HG03521 (cell line): ENCODE data around the gene TRMT10A.

Experiments
- ATAC-seq: cut with Tn5 transposase; IDR thresholded peaks from one replicate; pipeline ENCODE4 v1.9.1; 2021; ENCODE audit warnings: mild to moderate bottlenecking, moderate library complexity; ENCODE audit not compliant: unreplicated experiment

TRMT10A gene, protein sequence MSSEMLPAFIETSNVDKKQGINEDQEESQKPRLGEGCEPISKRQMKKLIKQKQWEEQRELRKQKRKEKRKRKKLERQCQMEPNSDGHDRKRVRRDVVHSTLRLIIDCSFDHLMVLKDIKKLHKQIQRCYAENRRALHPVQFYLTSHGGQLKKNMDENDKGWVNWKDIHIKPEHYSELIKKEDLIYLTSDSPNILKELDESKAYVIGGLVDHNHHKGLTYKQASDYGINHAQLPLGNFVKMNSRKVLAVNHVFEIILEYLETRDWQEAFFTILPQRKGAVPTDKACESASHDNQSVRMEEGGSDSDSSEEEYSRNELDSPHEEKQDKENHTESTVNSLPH

GRCh38 chr4:99563310-99564186 lies at the start of gene TRMT10A:
TRMT10A (minus strand) TSS chr4:99564039; CDS start chr4:99559338, 4,701 bp downstream.
- peak; percentile 90 for ATAC-seq

- ATAC-seq = no peak
Observed at GRCh38 chr4:99612704-99613103, 48.9 kb upstream of the TRMT10A start.

DNA sequence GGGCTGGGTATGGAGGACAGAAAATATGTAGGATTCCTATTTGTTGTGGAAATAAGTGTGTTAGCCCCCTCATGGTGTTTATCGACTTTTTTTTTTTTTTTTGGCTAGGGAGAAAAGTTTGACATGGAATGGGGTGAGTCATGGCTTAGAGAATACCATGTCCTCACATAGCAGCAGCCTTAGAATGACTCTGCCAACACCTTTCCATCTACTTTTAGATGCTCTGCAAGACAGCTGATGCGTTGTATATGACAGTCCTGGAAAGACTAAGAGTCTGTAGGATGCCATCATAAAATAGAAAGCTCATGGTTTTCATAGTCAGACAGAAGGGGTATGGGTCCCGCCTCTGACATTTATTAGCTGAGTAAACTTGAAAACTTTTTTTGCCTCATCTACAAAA lies 48.4 kb upstream of the TRMT10A start:
- ATAC-seq = no peak

DNA sequence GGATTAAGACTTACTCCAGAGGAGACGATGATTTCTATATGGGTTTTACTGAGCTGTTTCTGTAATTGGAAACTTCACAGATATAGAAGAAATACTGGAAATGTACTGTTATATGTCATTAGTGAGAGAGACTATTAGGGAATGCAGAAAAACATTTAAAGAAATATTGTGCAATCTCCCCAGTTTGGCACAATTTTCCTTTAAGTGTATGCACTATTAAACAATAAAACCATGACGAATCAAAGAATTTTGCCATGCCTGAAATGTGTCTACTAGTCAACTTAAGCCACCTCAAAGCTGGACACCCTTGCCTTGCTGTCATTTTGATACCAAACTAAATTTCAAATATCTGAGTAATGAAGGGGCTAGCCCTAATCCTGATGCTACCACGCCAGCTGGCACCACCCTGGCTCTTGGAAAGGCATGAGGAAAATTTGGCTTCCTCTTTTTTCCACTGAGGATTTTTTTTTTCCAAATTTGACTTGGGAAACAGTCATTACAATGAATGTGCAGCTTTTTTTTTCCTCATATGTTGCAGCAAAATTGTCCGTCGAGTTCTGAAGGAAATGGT lies 46.9 kb upstream of the TRMT10A start:
- ATAC-seq = no peak

DNA sequence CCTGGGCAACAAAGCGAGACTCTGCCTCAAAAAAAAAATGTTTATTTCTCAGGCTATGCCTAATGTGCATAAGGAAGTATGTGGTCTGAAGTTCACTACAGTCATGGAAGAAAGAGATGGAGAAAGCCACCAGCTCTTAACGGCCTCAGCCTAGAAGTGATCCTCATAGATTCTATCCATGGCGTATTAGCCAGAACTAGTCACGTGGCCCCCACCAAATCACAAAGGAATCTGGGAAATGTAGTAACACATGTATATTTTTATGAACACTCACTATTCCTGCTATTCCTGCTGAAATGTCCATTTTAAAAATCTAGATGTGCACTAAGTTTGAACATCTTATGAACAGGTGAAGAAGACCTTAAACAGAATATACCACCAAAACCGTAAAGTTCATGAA lies 44.6 kb upstream of the TRMT10A start:
- no peak for ATAC-seq

DNA sequence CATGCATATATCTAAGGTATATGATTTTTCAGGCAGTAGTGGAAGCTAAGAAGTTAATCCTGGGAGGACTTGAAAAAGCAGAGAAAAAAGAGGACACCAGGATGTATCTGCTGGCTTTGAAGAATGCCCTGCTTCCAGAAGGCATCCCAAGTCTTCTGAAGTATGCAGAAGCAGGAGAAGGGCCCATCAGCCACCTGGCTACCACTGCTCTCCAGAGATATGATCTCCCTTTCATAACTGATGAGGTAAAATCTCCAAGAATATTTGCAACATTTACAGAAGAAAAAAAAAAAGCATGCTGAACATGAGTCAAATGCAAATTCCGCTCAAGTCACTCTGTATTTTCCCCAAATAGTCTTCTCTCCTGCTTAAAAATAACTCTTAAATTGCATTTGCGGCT lies 42.9 kb upstream of the TRMT10A start:
- no peak for ATAC-seq

DNA sequence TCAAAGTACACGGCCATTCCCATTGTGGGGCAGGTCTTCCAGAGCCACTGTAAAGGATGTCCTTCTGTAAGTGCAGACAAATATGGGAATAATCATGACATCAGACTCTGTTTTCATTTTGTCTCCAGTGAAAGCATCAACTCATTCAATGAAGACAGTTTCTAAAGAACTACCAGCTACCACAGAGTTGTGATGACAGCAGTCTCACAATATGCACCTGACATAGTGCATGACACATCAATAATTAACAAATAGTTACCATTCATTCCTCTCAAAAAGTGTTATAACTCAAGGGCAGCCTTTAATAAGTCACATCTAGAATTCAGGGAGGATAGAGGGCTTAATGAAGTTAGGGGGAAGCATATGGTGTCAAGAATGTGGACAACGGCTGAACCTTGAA lies 31.0 kb upstream of the TRMT10A start:
- ATAC-seq = no peak

- ATAC-seq = no peak
Observed at GRCh38 chr4:99593781-99594641, 30.2 kb upstream of the TRMT10A start.

DNA sequence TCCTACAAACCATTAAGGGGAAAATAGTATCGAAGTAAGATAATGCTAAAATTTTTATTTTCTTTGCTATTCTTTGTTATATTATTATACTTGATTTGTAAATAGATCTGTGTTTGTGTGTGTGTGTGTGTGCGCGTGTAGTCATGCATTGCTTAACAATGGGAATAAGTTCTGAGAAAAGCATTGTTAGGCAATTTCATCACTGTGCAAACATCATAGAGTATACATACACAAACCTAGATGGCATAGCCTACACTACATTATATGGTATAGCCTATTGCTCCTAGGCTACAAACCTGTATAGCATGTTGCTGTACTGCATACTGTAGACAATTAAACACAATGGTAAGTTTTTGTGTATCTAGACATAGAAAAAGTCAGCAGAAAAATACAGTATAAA lies 27.9 kb upstream of the TRMT10A start:
- ATAC-seq = no peak

DNA sequence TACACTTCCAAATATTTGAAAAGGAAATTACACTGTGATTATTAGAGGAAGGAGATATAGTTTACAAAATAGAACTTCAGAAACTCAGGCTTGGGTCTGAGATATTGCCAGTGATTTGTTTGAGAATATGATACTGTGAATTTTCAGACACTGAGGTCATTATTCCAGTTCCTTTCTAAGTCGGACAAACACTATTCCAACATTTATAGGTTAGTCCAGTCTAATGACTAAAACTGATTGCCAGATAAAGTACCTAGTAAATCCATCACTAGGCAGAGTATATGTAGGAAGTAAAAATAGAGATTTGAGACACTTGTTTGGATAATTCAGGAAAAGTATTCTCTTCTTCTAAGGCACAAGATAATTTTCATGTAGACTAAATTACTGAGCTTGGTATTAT lies 24.0 kb upstream of the TRMT10A start:
- ATAC-seq = no peak

GRCh38 chr4:99587309-99587708 lies 23.5 kb upstream of the TRMT10A start:
- no peak for ATAC-seq

DNA sequence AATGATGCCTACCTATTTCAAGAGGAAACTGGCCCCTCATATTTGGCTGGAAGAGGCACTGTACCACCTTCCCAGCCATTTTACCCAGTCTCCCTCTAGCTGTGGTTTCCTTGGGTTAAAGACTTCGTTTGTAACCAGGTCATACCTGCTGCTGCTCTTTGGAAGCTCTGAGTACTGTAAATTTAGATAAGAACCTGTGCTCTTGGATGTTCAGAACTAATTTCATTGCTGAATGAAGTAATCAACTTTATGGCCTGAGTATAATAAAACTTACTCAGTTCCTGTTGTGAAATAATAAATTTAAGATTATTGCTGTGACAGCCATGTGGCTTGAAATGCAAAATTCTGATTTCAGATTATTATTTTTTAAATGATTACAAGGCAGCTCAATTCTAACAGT lies 23.0 kb upstream of the TRMT10A start:
- no peak for ATAC-seq

DNA sequence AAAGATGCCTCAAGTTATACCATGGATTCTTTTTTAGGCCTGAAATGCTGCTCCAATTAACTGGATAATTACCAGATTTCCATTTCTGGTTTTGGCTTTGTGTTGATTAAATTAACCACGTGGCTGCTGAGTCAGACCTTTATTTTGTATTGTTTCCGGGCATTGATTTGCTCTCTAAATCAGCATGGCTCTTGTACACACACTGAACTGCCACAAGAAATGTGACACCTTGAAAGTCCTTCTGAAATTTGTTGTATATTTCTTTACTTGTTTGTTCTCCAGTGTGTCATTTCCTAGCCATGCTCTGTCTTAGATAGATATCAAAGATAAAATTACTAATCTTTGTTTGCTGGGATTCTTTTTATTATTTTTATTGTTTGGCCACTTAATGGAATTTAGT lies 22.5 kb upstream of the TRMT10A start:
- no peak for ATAC-seq

DNA sequence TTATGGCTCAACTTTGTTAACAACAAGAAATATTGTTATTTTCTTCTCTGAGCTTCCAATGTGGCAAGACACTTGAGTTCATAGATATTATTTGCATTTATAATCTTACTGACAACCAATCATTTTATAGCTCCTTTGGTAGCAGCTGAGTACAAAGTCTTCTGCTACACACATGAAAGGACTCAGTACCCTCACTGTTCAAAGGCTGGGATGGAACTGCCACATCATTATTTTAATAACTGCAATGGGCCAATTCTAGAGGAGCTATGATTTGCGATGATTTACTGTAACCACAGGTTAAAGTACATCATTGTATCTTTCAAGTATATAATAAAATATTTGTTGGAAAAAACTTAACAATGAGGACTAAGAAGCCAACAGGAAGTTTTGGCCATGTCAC lies 21.7 kb upstream of the TRMT10A start:
- no peak for ATAC-seq

DNA sequence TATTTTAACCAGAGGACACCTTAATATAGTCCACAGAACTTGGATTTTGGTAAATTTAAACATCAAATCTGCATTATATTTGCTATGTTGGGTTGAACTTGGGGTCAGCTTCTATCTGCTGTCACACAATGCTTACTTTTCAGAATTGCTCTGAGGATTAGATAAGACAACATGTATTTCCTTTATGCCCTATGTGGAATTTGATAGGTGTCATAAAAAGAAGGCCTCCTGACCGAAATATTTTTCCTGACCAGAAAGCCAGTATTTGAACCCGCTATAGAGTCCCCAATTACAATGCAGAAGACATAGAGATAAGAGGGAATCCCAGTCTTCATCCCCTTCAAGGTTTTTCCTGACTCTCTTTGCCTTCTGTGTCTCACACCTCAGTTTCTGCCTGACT lies 14.9 kb upstream of the TRMT10A start:
- ATAC-seq = no peak

GRCh38 chr4:99574530-99575324 lies 10.9 kb upstream of the TRMT10A start, which contains the start of gene MTTP:
MTTP (plus strand) TSS chr4:99574824; CDS start chr4:99574910, 86 bp downstream.
- ATAC-seq = peak; percentile 66

DNA sequence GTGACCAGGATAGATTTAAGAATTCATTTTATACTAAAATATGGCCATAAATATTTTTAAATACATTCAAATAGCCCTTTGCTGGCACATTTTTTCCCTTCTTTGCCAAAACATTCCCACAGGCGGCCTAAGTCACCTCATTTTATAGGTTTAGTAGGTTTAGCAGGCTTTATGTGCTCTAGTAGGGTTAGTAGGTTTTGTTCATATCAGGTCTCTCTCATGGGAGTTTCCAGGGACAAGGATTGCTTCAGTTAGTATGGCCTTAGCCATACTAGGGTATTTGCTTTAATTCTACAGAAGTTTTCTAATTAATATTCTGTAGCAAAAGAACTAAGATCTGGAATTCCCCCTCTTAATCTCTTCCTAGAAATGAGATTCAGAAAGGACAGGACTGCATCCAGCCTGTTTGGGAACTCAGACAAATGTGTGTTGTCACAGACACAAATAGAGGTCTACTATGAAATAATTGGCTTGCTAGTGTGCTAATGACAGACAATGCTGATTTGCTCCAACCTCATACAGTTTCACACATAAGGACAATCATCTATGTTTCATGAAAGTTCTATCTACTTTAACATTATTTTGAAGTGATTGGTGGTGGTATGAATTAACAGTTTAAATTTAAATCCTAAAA lies 10.0 kb upstream of the TRMT10A start:
- ATAC-seq = no peak

GRCh38 chr4:99572527-99573240 lies 8.8 kb upstream of the TRMT10A start:
- ATAC-seq = no peak

DNA sequence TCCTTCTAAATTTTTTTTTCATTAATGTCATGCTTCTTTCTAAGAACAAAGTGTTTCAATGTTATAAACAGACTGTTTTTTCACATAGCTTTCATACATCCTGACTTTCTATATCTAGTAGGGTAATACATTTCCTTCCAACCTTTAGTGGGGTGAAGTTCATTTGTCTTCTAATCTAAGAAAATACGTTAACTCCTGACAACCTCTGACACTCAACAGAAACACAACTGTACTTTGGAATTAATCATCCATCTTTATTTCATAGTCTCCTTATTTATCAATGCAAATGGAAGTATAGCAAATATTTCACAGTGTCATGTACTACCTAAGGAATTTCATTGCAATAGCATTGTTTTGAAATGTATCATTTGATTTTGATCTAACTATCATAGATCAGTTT lies 8.0 kb upstream of the TRMT10A start:
- ATAC-seq = no peak
